HepG2 (cell line): ENCODE data around the gene YWHAQ. TPM values are rescaled to one million over a fixed set of nuclear protein-coding genes. Genes with fewer than 3 reads are reported as not detected.

Experiments
- ATAC-seq: fragments of 200-7000 bp; cut with Tn5 transposase; 3 replicates; pipeline ENCODE4 v1.9.1; 2020; ENCODE audit warnings: mild to moderate bottlenecking, moderate library complexity
- BruUV-seq: library from RNA; stranded (reverse); fragments of 400-500 nt; replicated peaks from 2 replicates; lab custom pipeline; 2021; lab: Mats Ljungman, UMichigan
- CTCF ChIA-PET: fragments of 300-600 bp; formaldehyde crosslinking; extraction: SDS; loops from one replicate; lab custom pipeline; 2021; ENCODE audit warnings: low total read pairs, inconsistent platforms, low intra/inter-chr PET ratio; lab: Yijun Ruan, JAX
- POLR2A ChIA-PET: fragments of 350-600 bp; sonication (Branson Sonifier 250); formaldehyde crosslinking; loops from one replicate; lab custom pipeline; 2020; ENCODE audit warnings: antibody characterized with exemption, inconsistent platforms; lab: Yijun Ruan, JAX
- DNase-seq: peaks from one replicate; pipeline ENCODE4 v3.0.0-alpha.2; 2015; ENCODE audit warnings: low spot score
- FAIRE-seq: peaks from 3 replicates; lab custom pipeline; 2011; peaks lifted over from hg19 to GRCh38; lab: Jason Lieb, UNC
- H2AFZ ChIP-seq: one replicate; pipeline ENCODE4 v1.6.1; 2011; ENCODE audit warnings: low read length, inconsistent platforms
- H3K27ac ChIP-seq: fragments of 300-600 bp; 3 replicates; pipeline ENCODE4 v1.8.0; 2011; ENCODE audit warnings: mixed run types, mild to moderate bottlenecking, mixed read lengths, low read length, inconsistent platforms; ENCODE audit not compliant: insufficient read depth; ENCODE audit errors: extremely low read length
- H3K27me3 ChIP-seq, 2 experiments: fragments of 200-600 bp in 1 of 2; 2 replicates in 1 of 2; 3 replicates in 1 of 2; pipeline versions ENCODE4 v1.6.0 to v1.8.0; 2011; ENCODE audit warnings: low read length in 2 of 2, mild to moderate bottlenecking in 2 of 2, moderate library complexity in 2 of 2, inconsistent platforms in 1 of 2; ENCODE audit not compliant: insufficient read depth in 2 of 2, control insufficient read depth in 1 of 2
- H3K36me3 ChIP-seq, 2 experiments: fragments of 200-600 bp in 1 of 2; replicated peaks in 1 of 2; 2 replicates in 1 of 2; 3 replicates in 1 of 2; pipeline versions ENCODE4 v1.5.1 to v1.8.0; 2011; ENCODE audit warnings: low read length in 2 of 2, inconsistent platforms in 1 of 2; ENCODE audit not compliant: insufficient read depth in 2 of 2, control insufficient read depth in 1 of 2
- H3K4me1 ChIP-seq: 2 replicates; pipeline ENCODE4 v1.5.1; 2012; ENCODE audit warnings: low read length, inconsistent platforms; ENCODE audit not compliant: insufficient read depth
- H3K4me2 ChIP-seq: 2 replicates; pipeline ENCODE4 v1.6.0; 2011; ENCODE audit warnings: low read depth, low read length, inconsistent platforms
- H3K4me3 ChIP-seq, 3 experiments: fragments of 200-600 bp in 1 of 3; sonication (generic), shearing (Covaris generic) in 1 of 3; replicated peaks in 1 of 3; 2 replicates each; pipeline ENCODE4 v1.5.1; 2011 to 2016; ENCODE audit warnings: low read length in 3 of 3, inconsistent platforms in 2 of 3, low read depth in 2 of 3, mild to moderate bottlenecking in 2 of 3, control low read depth in 1 of 3, mixed read lengths in 1 of 3; ENCODE audit not compliant: insufficient read depth in 1 of 3
- H3K79me2 ChIP-seq: one replicate; pipeline ENCODE4 v1.6.1; 2011; ENCODE audit warnings: low read length, inconsistent platforms; ENCODE audit not compliant: insufficient read depth
- H3K9ac ChIP-seq: 2 replicates; pipeline ENCODE4 v1.6.0; 2011; ENCODE audit warnings: mild to moderate bottlenecking, low read depth, low read length, inconsistent platforms; ENCODE audit not compliant: insufficient read depth
- H3K9me3 ChIP-seq: 2 replicates; pipeline ENCODE4 v1.5.1; 2012; ENCODE audit warnings: mild to moderate bottlenecking, low read length
- H4K20me1 ChIP-seq: 2 replicates; pipeline ENCODE4 v1.6.0; 2011; ENCODE audit warnings: inconsistent platforms, mild to moderate bottlenecking, low read length, moderate library complexity; ENCODE audit not compliant: insufficient read depth
- DBP ChIP-seq: sonication (generic); formaldehyde crosslinking; IDR thresholded peaks from 2 replicates; pipeline ENCODE4 v1.4.0; 2020; ENCODE audit warnings: missing genetic modification reagents; ENCODE audit errors: not compliant biosample characterization
- ERF ChIP-seq: IDR thresholded peaks from 2 replicates; pipeline ENCODE4 v1.6.1; 2018; ENCODE audit warnings: missing biosample characterization, missing genetic modification reagents
- NR1H2 ChIP-seq: sonication (generic); formaldehyde crosslinking; IDR thresholded peaks from 2 replicates; pipeline ENCODE4 v1.8.1; 2022; ENCODE audit warnings: low read depth, missing genetic modification reagents, borderline replicate concordance
- REXO4 ChIP-seq: sonication (generic); formaldehyde crosslinking; IDR thresholded peaks from 2 replicates; pipeline ENCODE4 v1.8.0; 2022; ENCODE audit warnings: missing genetic modification reagents, mild to moderate bottlenecking, borderline replicate concordance
- SALL1 ChIP-seq: sonication (generic); formaldehyde crosslinking; IDR thresholded peaks from 2 replicates; pipeline ENCODE4 v1.8.0; 2022; ENCODE audit warnings: mild to moderate bottlenecking, missing genetic modification reagents
- SETDB1 ChIP-seq: sonication (generic); formaldehyde crosslinking; IDR thresholded peaks from 2 replicates; pipeline ENCODE4 v1.5.1; 2020; ENCODE audit warnings: missing genetic modification reagents, mild to moderate bottlenecking, borderline replicate concordance
- XRCC5 ChIP-seq: fragments of 200-400 bp; formaldehyde crosslinking; optimal IDR thresholded peaks from 2 replicates; pipeline ENCODE3; 2017; ENCODE audit warnings: mild to moderate bottlenecking, low read length
- ZNF10 ChIP-seq: sonication (generic); formaldehyde crosslinking; IDR thresholded peaks from 2 replicates; pipeline ENCODE4 v1.4.0; 2020; ENCODE audit warnings: mild to moderate bottlenecking, low read depth, missing genetic modification reagents, borderline replicate concordance
- ZNF121 ChIP-seq: sonication (generic); formaldehyde crosslinking; IDR thresholded peaks from 2 replicates; pipeline ENCODE4 v1.5.0; 2020; ENCODE audit warnings: mild to moderate bottlenecking, missing genetic modification reagents
- ZNF704 ChIP-seq: sonication (generic); formaldehyde crosslinking; IDR thresholded peaks from 2 replicates; pipeline ENCODE4 v1.8.1; 2023; ENCODE audit warnings: mild to moderate bottlenecking, inconsistent platforms, moderate library complexity, missing genetic modification reagents, borderline replicate concordance
- ZNF713 ChIP-seq: sonication (generic); formaldehyde crosslinking; IDR thresholded peaks from 2 replicates; pipeline ENCODE4 v1.4.0; 2020; ENCODE audit warnings: mild to moderate bottlenecking, missing genetic modification reagents
- ZNF781 ChIP-seq: sonication (generic); formaldehyde crosslinking; IDR thresholded peaks from 2 replicates; pipeline ENCODE4 v1.5.1; 2020; ENCODE audit warnings: borderline replicate concordance, mild to moderate bottlenecking, missing genetic modification reagents; ENCODE audit errors: not compliant biosample characterization
- ZNF839 ChIP-seq: sonication (generic); formaldehyde crosslinking; IDR thresholded peaks from 2 replicates; pipeline ENCODE4 v1.4.0; 2020; ENCODE audit warnings: missing genetic modification reagents, mild to moderate bottlenecking, borderline replicate concordance
- WGBS: methylation state at CpG from one replicate; pipeline ENCODE4 v1.1.6; 2017; ENCODE audit warnings: low lambda C conversion rate; 5-methylcytosine and 5-hydroxymethylcytosine counted together
- in situ Hi-C: cut with HindIII; loops from 2 replicates; pipeline ENCODE4 v1.10.0; 2017; ENCODE audit warnings: low pct_unique_long_range_greater_than_20kb; ENCODE audit not compliant: extremely low pct_ligation_motif_present
- intact Hi-C: fragments of 100-400 bp; cut with micrococcal nuclease; formaldehyde crosslinking; loops from one replicate; pipeline ENCODE4 v1.10.0; 2022; ENCODE audit not compliant: unreplicated experiment
- polyA plus RNA-seq, 8 experiments: library from polyadenylated mRNA; depleted of rRNA in 3 of 8; stranded (reverse) in 7 of 8; unstranded in 1 of 8; fragments of >200 nt; fragmentation: Illumina TruSeq in 4 of 8; extraction: Trizol in 4 of 8; gene quantifications; 2 replicates each; pipeline versions ENCODE4 v1.2.1 to v1.2.3, GENCODE V29; 2011 to 2016; ENCODE audit warnings: low read depth in 4 of 8, missing spikeins in 1 of 8, mixed read lengths in 1 of 8; ENCODE audit not compliant: insufficient read depth in 1 of 8
- total RNA-seq, 5 experiments: library from RNA; depleted of rRNA; stranded (reverse); fragments of >200 nt; fragmentation: Illumina TruSeq; extraction: Trizol; gene quantifications; 2 replicates each; pipeline ENCODE4 v1.2.3, GENCODE V29; 2016; ENCODE audit warnings: low read depth in 1 of 5
- TF ChIP-seq, protein P1 (sequence below): sonication (generic); formaldehyde crosslinking; IDR thresholded peaks from 2 replicates; pipeline ENCODE4 v1.5.0; 2020; ENCODE audit warnings: missing genetic modification reagents

Gene YWHAQ
- total and polyA plus RNA-seq, 2 of the 13 experiments (the other 11 are each of a cell fraction or from before 2014, with no cell fraction given): 160 to 304 TPM

DNA sequence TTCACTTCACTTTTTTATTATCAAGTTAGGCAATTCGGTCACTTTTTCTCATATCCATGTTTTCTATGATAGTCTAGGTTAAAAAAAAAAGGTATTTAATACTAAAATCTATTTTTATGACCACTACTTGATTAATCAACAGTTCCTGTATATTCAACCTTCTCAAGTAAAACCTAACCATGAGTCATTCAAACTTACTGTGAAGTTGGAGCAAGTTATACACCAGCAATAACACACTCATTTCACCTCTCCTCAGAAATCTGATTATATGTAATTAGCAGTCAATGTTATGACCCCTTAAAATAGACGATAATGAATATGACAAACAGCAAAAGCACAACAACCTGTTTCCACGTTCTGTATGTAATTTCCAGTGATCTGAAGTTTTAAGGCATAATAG is 40.2 kb downstream of the YWHAQ start:
- whole genome bisulfite sequencing: 97% methylated on average over 3 of the region's 3 CpGs
- no peak for TF ChIP-seq ZNF781 (CRISPR knock-in tag)
- TF ChIP-seq SALL1 (CRISPR knock-in tag): no peak
- no peak for TF ChIP-seq NR1H2 (CRISPR knock-in tag)
- TF ChIP-seq ZNF704 (CRISPR knock-in tag): no peak
- TF ChIP-seq REXO4 (CRISPR knock-in tag): no peak
- TF ChIP-seq SETDB1: no peak
- TF ChIP-seq, protein P1, sequence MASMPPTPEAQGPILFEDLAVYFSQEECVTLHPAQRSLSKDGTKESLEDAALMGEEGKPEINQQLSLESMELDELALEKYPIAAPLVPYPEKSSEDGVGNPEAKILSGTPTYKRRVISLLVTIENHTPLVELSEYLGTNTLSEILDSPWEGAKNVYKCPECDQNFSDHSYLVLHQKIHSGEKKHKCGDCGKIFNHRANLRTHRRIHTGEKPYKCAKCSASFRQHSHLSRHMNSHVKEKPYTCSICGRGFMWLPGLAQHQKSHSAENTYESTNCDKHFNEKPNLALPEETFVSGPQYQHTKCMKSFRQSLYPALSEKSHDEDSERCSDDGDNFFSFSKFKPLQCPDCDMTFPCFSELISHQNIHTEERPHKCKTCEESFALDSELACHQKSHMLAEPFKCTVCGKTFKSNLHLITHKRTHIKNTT (CRISPR knock-in tag): no peak
- TF ChIP-seq ZNF839: no peak
- TF ChIP-seq DBP (CRISPR knock-in tag): no peak
- TF ChIP-seq ZNF10 (CRISPR knock-in tag): no peak
- no peak for TF ChIP-seq ZNF121 (CRISPR knock-in tag)
- no peak for TF ChIP-seq ERF (CRISPR knock-in tag)
- TF ChIP-seq ZNF713: no peak
- no peak for TF ChIP-seq XRCC5
- TF ChIP-seq, all 625 proteins: peak for 0
- peaks cover 21 to 64% of the 10 kb centered on the region in 2 experiments for H3K36me3 ChIP-seq
- no TSS peak for BruUV-seq
- H3K27me3 ChIP-seq: no peaks in the 10 kb centered on the region
- H3K4me1 ChIP-seq: no peaks in the 10 kb centered on the region
- ATAC-seq (no peak), FAIRE-seq (no peak), DNase-seq (no peak)
- no peak overlapping the region for H3K4me2 ChIP-seq
- H3K9ac ChIP-seq: no peak overlapping the region
- peaks cover 9% of the 10 kb centered on the region; the same call in 1 of the 2 replicates for H4K20me1 ChIP-seq
- no peak overlapping the region for H3K4me3 ChIP-seq
- intact Hi-C loops (no loop called here), in situ Hi-C loops (no loop called here)
- no peak overlapping the region for H3K27ac ChIP-seq
- no peaks in the 10 kb centered on the region for H3K9me3 ChIP-seq
- H2AFZ ChIP-seq: no peak overlapping the region
- ChIA-PET CTCF (no interaction called here), POLR2A (no interaction called here)
- H3K79me2 ChIP-seq: peaks cover 31% of the 10 kb centered on the region
